ENCODE results near the gene SYT8. TPM values are rescaled to one million over a fixed set of nuclear protein-coding genes. Genes with fewer than 3 reads are reported as not detected.
"Not testable (repeated sequence)": the region's sequence is repeated elsewhere in the genome, so short reads cannot be mapped to it uniquely, and the experiment has no call there.

SYT8 gene
- total RNA-seq, 4 donors from 2014 or later = 1.4 to 4.1 TPM; not detected in 2

DNA sequence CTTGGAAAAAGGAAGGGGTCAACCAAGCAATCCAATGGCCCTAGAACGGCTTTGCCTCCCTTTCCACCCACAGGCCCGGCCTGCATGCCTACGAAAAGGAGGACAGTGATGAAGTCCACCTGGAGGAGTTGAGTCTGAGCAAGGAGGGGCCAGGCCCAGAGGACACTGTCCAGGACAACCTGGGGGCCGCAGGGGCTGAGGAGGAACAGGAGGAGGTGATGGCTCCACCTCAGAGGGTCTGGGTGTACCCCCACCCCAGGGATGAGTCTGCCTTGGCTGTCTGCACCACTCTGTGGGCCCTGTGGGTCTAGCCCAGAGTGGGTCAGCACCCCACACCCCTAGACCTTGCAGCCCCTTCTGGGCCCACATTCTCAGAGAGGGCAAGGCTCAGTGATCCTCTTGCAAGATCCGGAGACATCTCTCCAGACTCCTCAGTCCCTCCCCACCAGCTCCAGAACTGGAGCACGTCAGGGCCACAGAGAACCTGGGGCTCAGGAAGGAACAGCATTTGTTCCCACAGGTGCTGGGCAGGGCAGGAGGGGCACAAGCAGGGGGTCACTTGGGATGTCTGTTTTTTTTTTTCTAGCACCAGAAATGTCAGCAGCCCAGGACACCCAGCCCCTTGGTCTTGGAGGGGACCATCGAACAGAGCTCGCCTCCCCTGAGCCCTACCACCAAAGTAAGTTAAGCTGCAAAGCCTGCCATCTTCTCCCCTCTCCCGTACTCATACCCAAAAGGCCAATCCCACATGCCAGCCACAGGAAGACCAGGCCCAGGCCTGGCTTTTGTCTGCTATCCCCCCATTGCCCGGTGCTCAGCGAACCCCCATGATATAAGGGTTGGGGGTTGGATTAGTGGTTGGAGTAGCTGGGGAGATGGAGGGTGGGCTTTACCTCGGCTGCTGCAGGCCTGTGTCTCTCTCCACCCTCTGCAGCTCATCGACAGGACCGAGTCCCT is 48.8 kb downstream of the SYT8 start:
- DNase-seq = no peak
- Histone ChIP-seq H3K27me3 (no peaks in the 10 kb centered on the region), H3K9me3 (no peaks in the 10 kb centered on the region), H3K4me3 (no peak overlapping the region), H3K36me3 (no peaks in the 10 kb centered on the region), H3K27ac (no peak overlapping the region), H3K4me1 (peaks cover 0 to 29% (median 8%) of the 10 kb centered on the region in 4 donors)
- WGBS, 2 donors (ENCODE audit: low coverage in 1 of 2) = 94 to 100% methylated on average over 3 to 14 of the region's 14 CpGs
- TF ChIP-seq POLR2AphosphoS5 (IDR thresholded peaks at IDR 0.05) (no peak), POLR2A (IDR thresholded peaks at IDR 0.05) (no peak), EP300 (IDR thresholded peaks at IDR 0.05; ENCODE audit: low read depth) (no peak)
- TF ChIP-seq, protein P1, sequence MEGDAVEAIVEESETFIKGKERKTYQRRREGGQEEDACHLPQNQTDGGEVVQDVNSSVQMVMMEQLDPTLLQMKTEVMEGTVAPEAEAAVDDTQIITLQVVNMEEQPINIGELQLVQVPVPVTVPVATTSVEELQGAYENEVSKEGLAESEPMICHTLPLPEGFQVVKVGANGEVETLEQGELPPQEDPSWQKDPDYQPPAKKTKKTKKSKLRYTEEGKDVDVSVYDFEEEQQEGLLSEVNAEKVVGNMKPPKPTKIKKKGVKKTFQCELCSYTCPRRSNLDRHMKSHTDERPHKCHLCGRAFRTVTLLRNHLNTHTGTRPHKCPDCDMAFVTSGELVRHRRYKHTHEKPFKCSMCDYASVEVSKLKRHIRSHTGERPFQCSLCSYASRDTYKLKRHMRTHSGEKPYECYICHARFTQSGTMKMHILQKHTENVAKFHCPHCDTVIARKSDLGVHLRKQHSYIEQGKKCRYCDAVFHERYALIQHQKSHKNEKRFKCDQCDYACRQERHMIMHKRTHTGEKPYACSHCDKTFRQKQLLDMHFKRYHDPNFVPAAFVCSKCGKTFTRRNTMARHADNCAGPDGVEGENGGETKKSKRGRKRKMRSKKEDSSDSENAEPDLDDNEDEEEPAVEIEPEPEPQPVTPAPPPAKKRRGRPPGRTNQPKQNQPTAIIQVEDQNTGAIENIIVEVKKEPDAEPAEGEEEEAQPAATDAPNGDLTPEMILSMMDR (IDR thresholded peaks at IDR 0.05) = no peak
- in situ Hi-C loops (cut with MboI; ENCODE audit: low pct_ligation_motif_present in 1 of 4, low pct_unique_long_range_greater_than_20kb in 1 of 4, low sequenced_read_pairs in 3 of 4) = no loop called here
- intact Hi-C loops (cut with DNase I; ENCODE audit: low total_unique reads) = loop anchor here (5.0 kb wide), 1 partner anchor 924 kb away; no protein-coding TSS in a partner anchor

DNA sequence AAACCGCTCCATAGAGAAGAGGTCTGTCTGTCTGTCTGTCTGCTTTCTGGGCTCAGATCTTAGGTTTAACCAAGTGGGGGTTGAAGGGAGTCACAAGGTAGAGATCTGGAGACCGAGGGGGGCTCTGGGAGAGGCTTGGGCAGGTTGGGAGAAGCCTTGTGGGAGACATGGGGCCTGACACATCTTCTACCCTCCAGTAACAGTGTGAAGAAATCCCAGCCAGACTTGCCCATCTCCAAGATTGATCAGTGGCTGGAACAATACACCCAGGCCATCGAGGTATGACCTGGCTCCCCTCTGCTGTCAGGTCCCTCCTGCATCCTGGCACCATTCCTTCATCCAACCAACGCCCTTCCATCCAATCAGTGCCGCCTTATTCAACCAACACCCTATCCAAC is 49.5 kb downstream of the SYT8 start:
- in situ Hi-C loops (cut with MboI; ENCODE audit: low pct_ligation_motif_present in 1 of 4, low pct_unique_long_range_greater_than_20kb in 1 of 4, low sequenced_read_pairs in 3 of 4) (no loop called here), intact Hi-C loops (cut with DNase I; ENCODE audit: low total_unique reads) (loop anchor here (5.0 kb wide), 1 partner anchor 923 kb away; no protein-coding TSS in a partner anchor)
- WGBS, 2 donors (ENCODE audit: low coverage in 1 of 2) = 92 to 93% methylated on average over 3 to 5 of the region's 5 CpGs

DNA sequence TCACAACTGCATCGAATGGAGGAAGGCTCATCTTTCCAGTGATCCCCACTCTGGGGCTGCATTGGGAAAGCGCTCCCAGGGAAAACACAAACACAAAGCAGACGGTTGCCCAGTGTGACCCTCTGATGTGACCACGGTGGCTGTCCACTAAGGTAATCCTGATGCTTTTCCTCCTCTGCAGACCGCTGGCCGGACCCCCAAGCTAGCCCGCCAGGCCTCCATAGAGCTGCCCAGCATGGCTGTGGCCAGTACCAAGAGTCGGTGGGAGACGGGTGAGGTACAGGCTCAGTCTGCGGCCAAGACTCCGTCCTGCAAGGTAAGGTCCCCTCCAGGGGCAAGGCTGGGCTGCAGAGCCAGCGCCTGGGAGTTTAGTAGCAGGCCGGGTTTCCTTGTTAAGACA is 51.8 kb downstream of the SYT8 start:
- H3K4me1 ChIP-seq = peaks cover 0 to 13% (median 4%) of the 10 kb centered on the region in 4 donors
- H3K27me3 ChIP-seq; H3K36me3 ChIP-seq; H3K4me3 ChIP-seq; DNase-seq; H3K9me3 ChIP-seq; in situ Hi-C loops (cut with MboI; ENCODE audit: low pct_ligation_motif_present in 1 of 4, low pct_unique_long_range_greater_than_20kb in 1 of 4, low sequenced_read_pairs in 3 of 4); H3K27ac ChIP-seq: not testable (repeated sequence)
- WGBS, 2 donors (ENCODE audit: low coverage in 1 of 2) = 91% methylated on average over 11 of the region's 13 CpGs; no CpG with 5 or more reads in 1 of the 2 donors
- intact Hi-C loops (cut with DNase I; ENCODE audit: low total_unique reads) = loop anchor here (2.0 kb wide), 1 partner anchor 298 kb away; no protein-coding TSS in a partner anchor

More for the DNA sequence above, 49.5 kb downstream of the SYT8 start:
- Histone ChIP-seq H3K27me3 (no peaks in the 10 kb centered on the region), H3K27ac (no peak overlapping the region), H3K4me3 (no peak overlapping the region), H3K4me1 (peaks cover 0 to 33% (median 8%) of the 10 kb centered on the region in 4 donors), H3K9me3 (no peaks in the 10 kb centered on the region), H3K36me3 (no peaks in the 10 kb centered on the region)
- TF ChIP-seq POLR2A (IDR thresholded peaks at IDR 0.05) (no peak), EP300 (IDR thresholded peaks at IDR 0.05; ENCODE audit: low read depth) (no peak), POLR2AphosphoS5 (IDR thresholded peaks at IDR 0.05) (no peak)
- TF ChIP-seq, protein P1 (IDR thresholded peaks at IDR 0.05) = no peak
- DNase-seq = no peak

Small RNA genes within 50 kb of the gene (small RNA-seq; reads per million reads assigned to genes)
- gene AC051649.1 = 0 reads per million in 4 donors
- 0 reads per million in 4 donors for gene MIR4298

Other genes starting within 250 kb of the SYT8 start
- not detected for gene KRTAP5-1, start 249.7 kb upstream of the SYT8 start, total RNA-seq
- gene KRTAP5-2, start 236.7 kb upstream of the SYT8 start, total RNA-seq = not detected
- gene KRTAP5-3, start 226.5 kb upstream of the SYT8 start, total RNA-seq = not detected
- not detected for gene KRTAP5-4, start 212.9 kb upstream of the SYT8 start, total RNA-seq
- gene KRTAP5-5, start 205.2 kb upstream of the SYT8 start, total RNA-seq = not detected
- not detected for gene KRTAP5-6, start 137.8 kb upstream of the SYT8 start, total RNA-seq
- gene IFITM10, start 84.4 kb upstream of the SYT8 start, total RNA-seq = 10 to 100 TPM in 1 of 4 donors, 1 to 10 TPM in 2, under 1 TPM in 1; 0.68 to 13.5 (median 1.3) TPM
- gene CTSD, start 71.1 kb upstream of the SYT8 start, total RNA-seq = 1,000 to 10,000 TPM in 2 of 4 donors, 100 to 1,000 TPM in 2; 548 to 1,794 (median 1,176) TPM
- 10 to 100 TPM in 1 of 4 donors, 1 to 10 TPM in 1, not detected in 2; 3.5 to 35.9 TPM for gene TNNI2, start 4.0 kb downstream of the SYT8 start, total RNA-seq
- gene LSP1, start 18.1 kb downstream of the SYT8 start, total RNA-seq = 10 to 100 TPM; 12.3 to 69.6 (median 23.2) TPM
- gene PRR33, start 56.9 kb downstream of the SYT8 start, total RNA-seq = not detected
- gene TNNT3, start 84.7 kb downstream of the SYT8 start, total RNA-seq = 1 to 10 TPM in 2 of 4 donors, not detected in 2; 1.9 to 3.3 TPM
- 100 to 1,000 TPM in 2 of 4 donors, 10 to 100 TPM in 2; 91.7 to 187 (median 127) TPM for gene MRPL23, start 112.3 kb downstream of the SYT8 start, total RNA-seq
- gene H19, start 162.9 kb downstream of the SYT8 start, total RNA-seq = 100 to 1,000 TPM in 1 of 4 donors, 10 to 100 TPM in 3; 20.7 to 102 (median 24.7) TPM

Measured in transverse colon (tissue), 4 donors.